ENCODE results near the gene MGAT3.
A peak's percentile ranks its signal among the peaks of the same experiment; 100 is the strongest.

GRCh38 chr22:39519681-39520225 lies 62.9 kb downstream of the MGAT3 start:
- TF ChIP-seq CTCF (IDR thresholded peaks at IDR 0.05; ENCODE audit: insufficient read depth, low read length, poor library complexity, severe bottlenecking) (peak; percentile 41), EZH2phosphoT487 (conservative IDR thresholded peaks at IDR 0.05; ENCODE audit: low read length) (no peak)

Measured in SU-DHL-6 (cell line).